Stimulated activated CD4-positive, alpha-beta T cell treated with anti-CD3 and anti-CD28 coated beads, Interleukin-1b, Interleukin-23, amount 100 ng/mL, for 1 hour (primary cell): ENCODE results near the gene LAMP5.

ENCODE experiments used
- DNase-seq, 2 donors: peaks; one replicate each; pipeline ENCODE4 v3.0.0-alpha.2; 2020; ENCODE audit warnings: low read depth in 2 of 2

Gene LAMP5

DNA sequence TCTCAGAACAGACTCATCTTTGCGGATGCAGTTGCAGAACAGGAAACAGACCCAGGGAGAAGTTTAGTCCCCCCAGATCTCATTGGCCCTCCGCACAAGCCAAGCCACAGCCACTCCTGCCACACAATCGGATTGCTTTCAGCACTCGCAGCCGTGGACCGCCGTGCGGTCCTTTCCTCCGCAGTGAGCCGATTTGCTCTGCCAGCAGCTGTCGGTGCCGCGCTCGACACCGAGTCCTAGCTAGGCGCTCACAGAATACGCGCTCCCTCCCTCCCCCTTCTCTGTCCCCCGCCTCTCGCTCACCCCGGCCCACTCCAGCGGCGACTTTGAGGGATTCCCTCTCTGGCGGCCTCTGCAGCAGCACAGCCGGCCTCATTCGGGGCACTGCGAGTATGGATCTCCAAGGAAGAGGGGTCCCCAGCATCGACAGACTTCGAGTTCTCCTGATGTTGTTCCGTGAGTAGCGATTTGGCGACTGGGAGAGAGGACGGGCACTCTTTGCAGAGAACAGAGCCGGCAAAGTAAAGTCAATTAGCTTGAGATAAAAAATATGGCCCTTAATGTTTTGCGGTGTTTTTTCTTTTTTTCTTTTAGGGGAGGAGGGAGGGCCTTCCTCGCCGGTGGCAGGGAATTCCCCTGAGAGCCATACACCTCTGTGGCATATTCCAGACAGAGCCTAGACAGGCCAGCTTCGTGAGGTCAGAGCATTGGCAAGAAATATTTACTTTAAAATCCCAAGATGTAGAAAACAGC lies at the start of gene LAMP5:
LAMP5 (plus strand) TSS at position 130 of the 753 bp plus-strand sequence; CDS start at position 393, 263 bp downstream.
- DNase-seq = no peak

- no peak for DNase-seq
Measured at GRCh38 chr20:9467995-9468394, 46.4 kb upstream of the LAMP5 start.

GRCh38 chr20:9474835-9475415 lies 39.5 kb upstream of the LAMP5 start:
- DNase-seq = no peak

DNA sequence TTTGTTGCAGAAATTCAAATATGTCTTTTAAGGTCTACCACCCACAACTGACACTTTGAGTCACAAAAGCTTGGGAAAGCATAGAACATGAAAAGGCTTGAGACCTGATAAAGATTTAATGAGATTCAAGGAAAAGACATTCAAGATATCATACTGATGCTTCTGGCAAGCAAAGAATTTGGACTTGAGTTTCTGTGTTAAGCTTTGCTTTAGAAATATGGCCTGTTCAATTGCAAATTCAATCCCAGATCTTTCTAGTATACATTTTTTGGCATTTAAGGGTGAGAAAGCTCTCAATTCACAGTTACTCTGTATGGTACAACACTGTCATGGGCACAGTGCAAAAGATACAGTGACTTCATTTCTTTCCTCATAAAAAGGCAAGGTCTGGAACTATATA lies 38.9 kb upstream of the LAMP5 start:
- no peak for DNase-seq

DNA sequence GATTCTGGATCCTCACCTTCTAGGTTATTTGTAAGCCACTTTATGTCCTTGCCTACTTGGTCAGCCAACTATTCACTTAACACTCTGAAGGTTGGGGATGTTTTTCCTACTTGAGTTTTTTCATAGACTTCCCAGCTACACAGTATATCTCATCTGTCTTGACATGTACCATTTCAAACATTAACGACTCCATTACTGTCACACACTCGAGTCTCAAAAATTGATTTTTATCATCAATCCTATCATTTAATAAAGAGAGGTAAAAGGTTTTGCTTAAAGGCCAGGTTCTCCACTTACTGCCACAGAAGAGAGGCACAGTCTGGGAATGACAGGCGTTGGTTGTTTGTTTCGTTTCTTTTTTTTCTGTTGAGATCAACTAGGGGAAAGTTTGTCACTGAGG lies 38.2 kb upstream of the LAMP5 start:
- DNase-seq = no peak

- no peak for DNase-seq
Measured at GRCh38 chr20:9476637-9477036, 37.8 kb upstream of the LAMP5 start.

GRCh38 chr20:9478771-9479170 lies 35.6 kb upstream of the LAMP5 start:
- no peak for DNase-seq

- DNase-seq = no peak
Measured at GRCh38 chr20:9480066-9480465, 34.3 kb upstream of the LAMP5 start.

- DNase-seq = no peak
Measured at GRCh38 chr20:9482180-9482579, 32.2 kb upstream of the LAMP5 start.

DNA sequence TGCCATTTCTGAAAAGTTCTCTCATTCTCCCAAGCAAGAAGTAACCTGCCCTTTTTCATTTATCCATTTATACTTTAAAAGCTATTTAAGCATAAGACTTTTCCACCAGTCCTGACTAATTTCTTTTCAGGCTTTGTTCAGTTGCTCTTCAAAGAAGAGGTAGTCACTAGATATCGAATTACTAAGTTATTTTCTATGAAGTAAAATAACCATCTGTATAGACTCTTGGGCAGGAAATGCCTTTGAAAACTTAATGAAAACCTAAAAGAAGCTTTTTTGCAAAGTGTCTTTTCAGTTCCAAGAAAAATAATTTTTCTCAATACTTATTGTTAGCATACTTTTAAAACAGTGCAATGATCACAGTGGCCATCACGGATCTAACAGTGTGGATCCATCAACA lies 31.3 kb upstream of the LAMP5 start:
- DNase-seq = no peak

DNA sequence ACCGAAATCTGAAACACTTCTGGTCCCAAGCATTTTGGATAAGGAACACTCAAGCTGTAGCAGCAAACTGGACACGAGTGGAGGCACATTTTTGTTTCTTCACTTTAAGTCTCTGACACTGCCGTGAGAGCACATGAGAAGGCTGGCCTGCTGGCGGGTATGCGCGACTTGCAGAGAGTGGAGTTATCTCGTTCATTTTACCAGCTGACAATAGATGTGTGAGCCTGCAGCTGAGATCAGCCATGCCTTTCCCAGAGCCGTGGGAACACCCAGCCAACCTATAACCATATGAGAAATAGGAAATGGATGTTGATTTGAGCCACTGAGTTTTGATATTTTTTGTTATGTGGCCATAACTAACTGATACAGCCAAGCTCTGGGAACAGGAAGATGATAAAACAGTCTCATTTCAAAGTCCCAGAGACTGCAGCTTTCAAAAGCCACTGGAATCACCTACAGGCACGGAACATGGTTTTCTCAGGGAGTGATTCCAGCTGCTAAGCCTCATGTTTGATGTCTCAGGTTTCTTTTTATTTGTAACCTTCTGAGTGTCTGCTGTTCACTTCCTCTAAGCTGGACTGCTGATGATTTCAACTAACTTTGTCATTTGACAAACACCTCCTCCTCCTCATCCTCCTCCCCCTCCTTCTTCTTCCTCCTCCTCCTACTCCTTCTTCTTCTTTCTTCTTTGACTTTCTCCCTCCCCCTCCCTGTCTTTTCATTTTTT lies 28.6 kb upstream of the LAMP5 start:
- DNase-seq = no peak

DNA sequence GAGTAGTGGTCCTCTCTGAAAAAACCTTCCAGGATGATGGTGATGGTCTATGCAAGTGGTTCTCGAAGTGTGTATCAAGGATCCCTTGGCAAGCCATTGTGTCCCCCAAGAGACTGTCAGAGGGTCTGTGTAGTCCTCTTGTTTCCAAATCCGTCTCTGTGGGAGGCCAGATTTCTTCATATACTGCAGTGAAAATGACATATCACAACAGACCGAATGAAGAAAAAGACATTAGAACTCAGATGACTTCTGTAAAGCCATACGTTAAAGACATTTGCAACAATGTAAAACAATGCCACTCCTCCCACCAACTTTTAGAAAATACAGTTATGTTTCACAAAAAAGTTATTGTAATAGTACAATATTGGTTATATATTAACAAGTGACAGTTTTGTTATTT lies 27.2 kb upstream of the LAMP5 start:
- no peak for DNase-seq

DNA sequence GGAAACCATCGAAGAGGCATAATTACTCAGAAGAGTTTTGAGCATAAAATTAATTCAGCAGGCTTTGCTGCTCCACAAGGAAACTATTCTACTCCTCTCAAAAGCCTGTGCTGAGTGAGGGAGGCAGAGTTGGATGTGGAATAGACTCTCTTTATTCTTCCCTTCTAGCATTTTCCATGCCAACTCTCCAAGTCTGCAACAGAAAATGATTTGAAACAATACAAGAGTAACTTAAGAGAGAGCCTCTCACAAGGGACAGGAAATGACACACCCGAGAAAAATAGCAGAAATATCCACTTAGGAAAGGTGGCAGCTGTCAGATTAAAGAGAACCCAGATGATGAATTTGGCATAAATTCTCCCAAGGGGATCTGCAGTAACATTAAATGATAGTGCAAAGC lies 26.3 kb upstream of the LAMP5 start:
- no peak for DNase-seq

- DNase-seq = no peak
Measured at GRCh38 chr20:9490161-9490560, 24.2 kb upstream of the LAMP5 start.

DNA sequence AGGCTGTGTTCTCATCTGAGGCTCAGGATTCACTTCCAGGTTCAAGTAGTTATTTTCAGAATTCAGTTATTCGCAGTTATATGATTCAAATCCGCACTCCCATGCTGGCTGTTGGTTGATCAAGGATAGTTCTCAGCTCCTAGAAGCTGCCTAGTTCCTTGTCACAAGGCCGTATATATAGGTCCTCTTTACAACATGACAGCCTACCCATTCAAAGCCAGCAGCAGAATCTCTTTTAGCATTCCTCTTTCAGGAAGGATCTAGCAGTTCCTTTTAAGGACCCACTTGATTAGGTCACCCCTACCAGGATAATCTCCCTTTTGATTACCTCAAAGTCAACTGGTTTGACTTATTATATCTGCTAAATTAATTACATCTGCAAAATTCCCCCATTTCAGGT lies 23.8 kb upstream of the LAMP5 start:
- no peak for DNase-seq

GRCh38 chr20:9491324-9491723 lies 23.1 kb upstream of the LAMP5 start:
- no peak for DNase-seq

DNA sequence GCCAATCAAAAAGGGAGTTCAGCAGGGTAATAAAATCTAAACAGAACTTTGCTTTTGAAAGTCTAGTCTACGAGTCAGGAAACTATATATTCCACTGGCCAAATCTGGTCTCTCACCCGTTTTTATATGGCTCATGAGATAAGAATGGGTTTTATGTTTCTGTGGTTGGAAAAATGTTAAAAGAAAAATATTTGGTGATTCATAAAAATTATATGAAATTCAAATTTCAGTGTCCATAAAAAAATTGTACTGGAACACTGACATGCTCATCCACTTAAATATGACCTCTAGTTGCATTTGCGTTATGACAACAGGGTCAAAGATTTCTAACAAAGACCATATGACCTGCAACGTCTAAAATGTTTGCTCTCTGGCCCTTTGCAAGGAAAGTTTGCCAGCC lies 22.3 kb upstream of the LAMP5 start:
- DNase-seq = no peak

- no peak for DNase-seq
Measured at GRCh38 chr20:9493803-9494202, 20.6 kb upstream of the LAMP5 start.

DNA sequence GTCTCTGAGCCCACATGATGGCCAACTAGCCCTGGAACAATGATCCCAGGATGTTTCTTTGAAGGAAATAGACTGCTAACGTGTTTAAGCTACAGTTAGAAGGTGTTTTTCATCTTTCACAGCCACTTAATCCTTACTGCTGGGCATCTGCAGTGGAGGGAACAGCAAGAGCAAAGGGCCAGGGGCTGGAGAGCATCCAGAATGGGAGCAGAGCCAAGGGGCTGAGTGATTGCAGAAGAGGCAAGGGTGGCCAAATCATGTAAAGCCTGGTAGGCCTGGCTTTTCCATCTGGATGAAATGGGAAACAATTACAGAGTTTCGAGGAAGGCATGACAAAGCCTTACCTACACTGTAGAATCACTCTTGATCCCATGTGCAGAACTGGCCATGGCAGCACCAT lies 18.7 kb upstream of the LAMP5 start:
- DNase-seq = no peak

- DNase-seq = no peak
Measured at GRCh38 chr20:9496155-9496554, 18.2 kb upstream of the LAMP5 start.

GRCh38 chr20:9498322-9498721 lies 16.1 kb upstream of the LAMP5 start:
- DNase-seq = no peak

DNA sequence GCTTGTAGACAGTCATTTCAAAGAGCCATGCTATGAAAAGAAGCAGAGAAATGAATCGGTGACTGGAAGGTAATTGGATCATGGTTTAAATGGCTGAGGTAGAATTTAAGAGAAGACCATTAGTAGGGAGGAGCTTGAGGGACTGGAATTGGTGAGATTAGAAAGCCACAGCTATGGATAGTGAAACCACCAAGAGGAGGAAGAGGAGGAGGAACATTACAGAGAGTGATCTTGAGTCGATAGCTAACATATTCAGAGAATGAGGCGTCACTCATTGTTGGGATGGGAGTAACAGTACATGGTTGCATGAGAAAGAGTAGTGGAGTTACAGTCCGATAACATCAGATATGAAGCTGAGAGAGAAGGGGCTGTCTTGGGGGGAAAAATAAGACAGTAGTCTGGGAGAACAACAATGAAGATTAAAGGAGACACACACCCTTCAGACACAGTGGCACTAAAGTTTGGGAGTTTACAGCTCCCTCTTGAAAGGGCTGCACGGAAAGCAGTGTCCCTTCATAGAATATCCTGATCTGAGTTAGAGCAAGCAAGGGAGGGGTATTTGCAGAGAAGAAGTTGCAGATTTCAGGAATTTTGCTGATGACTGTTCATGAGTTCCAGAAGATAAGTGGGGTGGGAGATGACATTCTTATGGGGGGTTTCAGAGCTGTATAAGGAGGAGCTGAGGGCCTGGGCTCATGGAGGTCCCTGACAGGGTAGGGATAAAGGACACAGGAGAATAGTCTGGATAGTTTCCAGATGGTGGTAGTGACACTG lies 15.1 kb upstream of the LAMP5 start:
- DNase-seq = no peak
